COR-L47 (cell line): ENCODE data around the gene IL1RAP.

ENCODE experiments used
- DNase-seq: peaks from one replicate; lab custom pipeline; 2025; lab: John Stamatoyannopoulos, UW

Gene IL1RAP

GRCh38 chr3:190614226-190615059 lies 100.6 kb downstream of the IL1RAP start:
- no peak for DNase-seq

- DNase-seq, result no peak
Measured at GRCh38 chr3:190615060-190615384, 101.1 kb downstream of the IL1RAP start.

GRCh38 chr3:190615607-190616006 lies 101.7 kb downstream of the IL1RAP start:
- DNase-seq, result no peak

GRCh38 chr3:190616637-190617036 lies 102.8 kb downstream of the IL1RAP start:
- DNase-seq, result no peak

- DNase-seq, result no peak
Measured at GRCh38 chr3:190617185-190617584, 103.3 kb downstream of the IL1RAP start.

GRCh38 chr3:190618330-190619030 lies 104.6 kb downstream of the IL1RAP start:
- no peak for DNase-seq

GRCh38 chr3:190619353-190619752 lies 105.5 kb downstream of the IL1RAP start:
- DNase-seq, result no peak

- DNase-seq, result no peak
Measured at GRCh38 chr3:190619761-190620160, 105.9 kb downstream of the IL1RAP start.

GRCh38 chr3:190620886-190621608 lies 107.2 kb downstream of the IL1RAP start:
- DNase-seq, result no peak

GRCh38 chr3:190621927-190622326 lies 108.0 kb downstream of the IL1RAP start:
- DNase-seq, result no peak

GRCh38 chr3:190624282-190624681 lies 110.4 kb downstream of the IL1RAP start:
- no peak for DNase-seq

GRCh38 chr3:190626951-190627620 lies 113.2 kb downstream of the IL1RAP start:
- no peak for DNase-seq

GRCh38 chr3:190629088-190629487 lies 115.2 kb downstream of the IL1RAP start:
- DNase-seq, result no peak

GRCh38 chr3:190631295-190631694 lies 117.4 kb downstream of the IL1RAP start:
- DNase-seq, result no peak

GRCh38 chr3:190641564-190641963 lies 127.7 kb downstream of the IL1RAP start:
- DNase-seq, result no peak

- DNase-seq, result no peak
Measured at GRCh38 chr3:190642016-190642415, 128.1 kb downstream of the IL1RAP start.

- DNase-seq, result no peak
Measured at GRCh38 chr3:190644035-190644434, 130.2 kb downstream of the IL1RAP start.

GRCh38 chr3:190644766-190645165 lies 130.9 kb downstream of the IL1RAP start:
- DNase-seq, result no peak

- DNase-seq, result no peak
Measured at GRCh38 chr3:190645932-190646460, 132.1 kb downstream of the IL1RAP start.

GRCh38 chr3:190646996-190647395 lies 133.1 kb downstream of the IL1RAP start:
- no peak for DNase-seq

- DNase-seq, result no peak
Measured at GRCh38 chr3:190655933-190656332, 142.0 kb downstream of the IL1RAP start.

GRCh38 chr3:190658106-190658505 lies 144.2 kb downstream of the IL1RAP start:
- DNase-seq, result no peak
